IMR-90 (cell line): Measurements from ENCODE around the gene HSFX1. TPM values are rescaled to one million over a fixed set of nuclear protein-coding genes. Genes with fewer than 3 reads are reported as not detected.
"Not testable (repeated sequence)": the region's sequence is repeated elsewhere in the genome, so short reads cannot be mapped to it uniquely, and the experiment has no call there.

Source experiments
- ATAC-seq: fragments of 200-7000 bp; cut with Tn5 transposase; 2 replicates; pipeline ENCODE4 v1.9.1; 2020; ENCODE audit warnings: low read depth, mild to moderate bottlenecking, moderate library complexity
- BruUV-seq: library from RNA; stranded (reverse); fragments of 400-500 nt; replicated peaks from 2 replicates; lab custom pipeline; 2021; lab: Mats Ljungman, UMichigan
- CTCF ChIA-PET: fragments of 300-600 bp; formaldehyde crosslinking; extraction: SDS; loops from one replicate; lab custom pipeline; 2021; ENCODE audit warnings: antibody characterized with exemption; lab: Yijun Ruan, JAX
- POLR2A ChIA-PET: fragments of 300-600 bp; sonication (Branson Sonifier 250); formaldehyde crosslinking; loops from one replicate; lab custom pipeline; 2022; ENCODE audit warnings: antibody characterized with exemption; ENCODE audit not compliant: unreplicated experiment; lab: Charles Lee
- DNase-seq: peaks from one replicate; pipeline ENCODE4 v3.0.0; 2013
- H2AFZ ChIP-seq: replicated peaks from 2 replicates; pipeline ENCODE3; 2013; ENCODE audit warnings: low read length, mild to moderate bottlenecking; ENCODE audit not compliant: poor library complexity
- H2AK5ac ChIP-seq: 2 replicates; pipeline ENCODE4 v1.6.1; 2013; ENCODE audit warnings: low read depth, low read length, inconsistent platforms
- H2AK9ac ChIP-seq: replicated peaks from 2 replicates; pipeline ENCODE3; 2013; ENCODE audit warnings: mild to moderate bottlenecking, low read depth, low read length, moderate library complexity; ENCODE audit not compliant: poor library complexity
- H2BK120ac ChIP-seq: 2 replicates; pipeline ENCODE4 v1.6.1; 2013; ENCODE audit warnings: low read depth, low read length, inconsistent platforms
- H2BK15ac ChIP-seq: 3 replicates; pipeline ENCODE4 v1.6.1; 2013; ENCODE audit warnings: low read depth, low read length, inconsistent platforms
- H2BK20ac ChIP-seq: 2 replicates; pipeline ENCODE4 v1.6.1; 2013; ENCODE audit warnings: low read depth, mild to moderate bottlenecking, inconsistent platforms, low read length, moderate library complexity
- H2BK5ac ChIP-seq: 2 replicates; pipeline ENCODE4 v1.6.1; 2013; ENCODE audit warnings: mild to moderate bottlenecking, low read depth, low read length, inconsistent platforms; ENCODE audit not compliant: poor library complexity, severe bottlenecking
- H3K14ac ChIP-seq: replicated peaks from 2 replicates; pipeline ENCODE4 v1.6.1; 2013; ENCODE audit warnings: low read depth, low read length, inconsistent platforms
- H3K18ac ChIP-seq: 2 replicates; pipeline ENCODE4 v1.6.1; 2013; ENCODE audit warnings: low read depth, low read length, control low read depth
- H3K23ac ChIP-seq: 2 replicates; pipeline ENCODE4 v1.6.1; 2013; ENCODE audit warnings: low read depth, low read length, inconsistent platforms
- H3K27ac ChIP-seq: 2 replicates; pipeline ENCODE4 v1.5.1; 2013; ENCODE audit warnings: mild to moderate bottlenecking, control low read depth, low read length; ENCODE audit not compliant: insufficient read depth
- H3K27me3 ChIP-seq: 2 replicates; pipeline ENCODE4 v1.6.1; 2013; ENCODE audit warnings: low read length; ENCODE audit not compliant: control insufficient read depth, insufficient read depth
- H3K36me3 ChIP-seq: 2 replicates; pipeline ENCODE4 v1.6.1; 2013; ENCODE audit warnings: low read length, mixed read lengths; ENCODE audit not compliant: control insufficient read depth, insufficient read depth
- H3K4ac ChIP-seq: 2 replicates; pipeline ENCODE4 v1.6.1; 2013; ENCODE audit warnings: low read depth, low read length, inconsistent platforms
- H3K4me1 ChIP-seq: 2 replicates; pipeline ENCODE4 v1.6.1; 2013; ENCODE audit warnings: low read length, mixed read lengths; ENCODE audit not compliant: control insufficient read depth, insufficient read depth
- H3K4me2 ChIP-seq: 2 replicates; pipeline ENCODE4 v1.6.1; 2013; ENCODE audit warnings: low read depth, mild to moderate bottlenecking, control low read depth, low read length, moderate library complexity
- H3K4me3 ChIP-seq: 2 replicates; pipeline ENCODE4 v1.5.1; 2013; ENCODE audit warnings: low read depth, mild to moderate bottlenecking, control low read depth, low read length, moderate library complexity; ENCODE audit not compliant: insufficient read depth
- H3K56ac ChIP-seq: 2 replicates; pipeline ENCODE4 v1.6.1; 2013; ENCODE audit warnings: low read length, inconsistent platforms; ENCODE audit not compliant: insufficient read depth; ENCODE audit errors: extremely low read depth
- H3K79me1 ChIP-seq, 2 experiments: 2 replicates each; pipeline ENCODE4 v1.6.1; 2013; ENCODE audit warnings: low read length in 2 of 2, inconsistent platforms in 1 of 2, low read depth in 1 of 2
- H3K9ac ChIP-seq: 2 replicates; pipeline ENCODE4 v1.6.1; 2013; ENCODE audit warnings: low read depth, low read length, control low read depth
- H3K9me1 ChIP-seq: 2 replicates; pipeline ENCODE4 v1.6.1; 2013; ENCODE audit warnings: low read length, inconsistent platforms; ENCODE audit not compliant: insufficient read depth
- H3K9me3 ChIP-seq: 2 replicates; pipeline ENCODE4 v1.6.1; 2013; ENCODE audit warnings: low read length; ENCODE audit not compliant: control insufficient read depth, insufficient read depth
- H4K20me1 ChIP-seq: 2 replicates; pipeline ENCODE4 v1.6.1; 2013; ENCODE audit warnings: low read length, inconsistent platforms; ENCODE audit not compliant: insufficient read depth
- H4K5ac ChIP-seq: 2 replicates; pipeline ENCODE4 v1.6.1; 2013; ENCODE audit warnings: mild to moderate bottlenecking, low read depth, low read length, control low read depth
- H4K8ac ChIP-seq, 2 experiments: 2 replicates each; pipeline ENCODE4 v1.6.1; 2013; ENCODE audit warnings: low read depth in 2 of 2, low read length in 2 of 2, control low read depth in 1 of 2, inconsistent platforms in 1 of 2
- H4K91ac ChIP-seq: 2 replicates; pipeline ENCODE4 v1.6.1; 2013; ENCODE audit warnings: low read depth, low read length, inconsistent platforms; ENCODE audit not compliant: insufficient read depth
- WGBS, 2 experiments: methylation state at CpG; one replicate each; pipeline versions ENCODE4 v1.1.5 to v1.1.7; 2013; ENCODE audit warnings: missing lambda C conversion rate in 2 of 2; ENCODE audit not compliant: insufficient read length in 1 of 2; ENCODE audit errors: extremely low coverage in 2 of 2; 5-methylcytosine and 5-hydroxymethylcytosine counted together
- dilution Hi-C: fragments of 300-500 bp; cut with HindIII; formaldehyde crosslinking; loops from one replicate; pipeline ENCODE4 v1.14.3; 2018; ENCODE audit warnings: low sequenced_read_pairs; ENCODE audit not compliant: unreplicated experiment
- in situ Hi-C: fragments of 300-500 bp; cut with MboI; formaldehyde crosslinking; loops from 3 replicates; pipeline ENCODE4 v1.14.3; 2019; ENCODE audit warnings: low sequenced_read_pairs, inconsistent platforms, mixed read lengths
- intact Hi-C: fragments of 100-400 bp; cut with micrococcal nuclease; formaldehyde crosslinking; loops from 2 replicates; pipeline ENCODE4 v1.10.0; 2022
- polyA plus RNA-seq, 3 experiments: library from polyadenylated mRNA; depleted of rRNA; stranded (reverse); fragments of >200 nt; gene quantifications; 2 replicates each; pipeline ENCODE4 v1.2.3, GENCODE V29; 2012; ENCODE audit warnings: low replicate concordance in 1 of 3
- total RNA-seq: library from RNA; depleted of rRNA; stranded (reverse); fragments of >200 nt; gene quantifications from 2 replicates; pipeline ENCODE4 v1.2.3, GENCODE V29; 2012

Gene HSFX1
- total and polyA plus RNA-seq, 2 of the 4 experiments (the other 2 are of a cell fraction): 0.18 to 0.36 TPM

DNA sequence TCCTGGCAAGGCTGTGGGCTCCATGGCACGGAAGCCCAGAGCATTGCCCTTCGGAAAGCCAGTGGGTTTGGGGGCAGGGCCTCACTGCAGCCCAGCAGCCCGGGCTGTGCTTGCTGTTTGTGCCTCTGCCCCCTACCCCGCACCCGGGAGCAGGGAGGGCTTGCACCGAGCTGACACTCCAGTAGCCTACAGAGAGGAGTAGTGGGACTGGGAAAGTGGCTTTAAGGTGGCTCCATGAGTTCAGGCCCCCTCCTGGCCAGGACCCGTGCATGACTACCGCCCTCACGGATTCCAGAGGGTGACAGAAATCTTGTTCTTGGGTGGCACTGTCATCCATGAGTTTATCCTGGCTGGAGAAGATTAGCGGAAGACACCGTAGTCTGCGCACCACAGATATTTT, 3.5 kb upstream of the HSFX1 start:
- H3K56ac ChIP-seq, DNase-seq, H3K79me1 ChIP-seq, H3K4me1 ChIP-seq, H4K91ac ChIP-seq, H2BK15ac ChIP-seq, H4K5ac ChIP-seq, H3K9ac ChIP-seq, H3K18ac ChIP-seq, H4K8ac ChIP-seq, CTCF ChIA-PET, H3K9me1 ChIP-seq, H3K4me2 ChIP-seq, H3K14ac ChIP-seq, H3K23ac ChIP-seq, H3K4me3 ChIP-seq, ATAC-seq, H3K27me3 ChIP-seq, H3K4ac ChIP-seq, H2AFZ ChIP-seq, H2BK120ac ChIP-seq, H3K9me3 ChIP-seq, intact Hi-C loops, H2AK9ac ChIP-seq, H2BK20ac ChIP-seq, dilution Hi-C loops, H2BK5ac ChIP-seq, H4K20me1 ChIP-seq, H3K27ac ChIP-seq, BruUV-seq, H3K36me3 ChIP-seq, POLR2A ChIA-PET, H2AK5ac ChIP-seq: not testable (repeated sequence)
- WGBS, 2 experiments: no CpG with 5 or more reads among the region's 12 CpGs
- in situ Hi-C loops: loop anchor here (25.0 kb wide), 1 partner anchor 92 kb away; no protein-coding TSS in a partner anchor

DNA sequence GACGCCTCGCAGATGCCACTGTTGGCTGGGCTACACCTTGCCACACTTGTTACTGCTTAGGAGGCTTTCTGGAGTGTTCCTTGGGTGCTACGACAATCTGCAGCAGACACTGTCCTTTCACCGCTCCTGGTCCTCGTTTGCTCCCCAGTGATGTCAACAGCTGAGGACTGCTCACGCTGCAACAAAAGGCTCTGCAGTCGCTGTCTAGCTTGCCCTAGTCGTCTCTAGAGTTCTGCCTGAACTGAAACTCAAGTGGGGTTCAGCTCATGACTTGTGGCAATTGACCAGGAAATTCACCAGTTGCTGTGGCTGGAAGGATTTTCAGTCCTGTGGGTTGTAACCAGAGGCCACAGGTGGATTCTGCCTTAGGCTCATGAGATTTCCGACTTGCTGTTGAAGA, 842 bp upstream of the HSFX1 start:
- H4K8ac ChIP-seq, H2BK15ac ChIP-seq, dilution Hi-C loops, H2AK5ac ChIP-seq, H2BK20ac ChIP-seq, H3K56ac ChIP-seq, H3K9me3 ChIP-seq, H3K9me1 ChIP-seq, H2BK120ac ChIP-seq, H3K36me3 ChIP-seq, intact Hi-C loops, H3K4me2 ChIP-seq, CTCF ChIA-PET, H4K20me1 ChIP-seq, H2AFZ ChIP-seq, ATAC-seq, H3K4ac ChIP-seq, H4K5ac ChIP-seq, H3K27ac ChIP-seq, H4K91ac ChIP-seq, H3K23ac ChIP-seq, H3K79me1 ChIP-seq, H2AK9ac ChIP-seq, DNase-seq, H3K14ac ChIP-seq, H3K9ac ChIP-seq, H3K18ac ChIP-seq, H2BK5ac ChIP-seq, BruUV-seq, H3K4me3 ChIP-seq, H3K4me1 ChIP-seq, H3K27me3 ChIP-seq, POLR2A ChIA-PET: not testable (repeated sequence)
- no CpG with 5 or more reads among the region's 9 CpGs for WGBS, 2 experiments
- in situ Hi-C loops: loop anchor here (25.0 kb wide), 1 partner anchor 89 kb away; no protein-coding TSS in a partner anchor
